Epithelial cell of prostate (primary cell): ENCODE results near the gene GRID1.

ENCODE experiments used
- DNase-seq: peaks from one replicate; pipeline ENCODE4 v3.0.0-alpha.2; 2011; ENCODE audit warnings: low read depth, low spot score
- H3K27ac ChIP-seq: fragments of 450-650 bp; 2 replicates; pipeline ENCODE4 v1.5.1; 2017; ENCODE audit warnings: mild to moderate bottlenecking

GRID1 gene

DNA sequence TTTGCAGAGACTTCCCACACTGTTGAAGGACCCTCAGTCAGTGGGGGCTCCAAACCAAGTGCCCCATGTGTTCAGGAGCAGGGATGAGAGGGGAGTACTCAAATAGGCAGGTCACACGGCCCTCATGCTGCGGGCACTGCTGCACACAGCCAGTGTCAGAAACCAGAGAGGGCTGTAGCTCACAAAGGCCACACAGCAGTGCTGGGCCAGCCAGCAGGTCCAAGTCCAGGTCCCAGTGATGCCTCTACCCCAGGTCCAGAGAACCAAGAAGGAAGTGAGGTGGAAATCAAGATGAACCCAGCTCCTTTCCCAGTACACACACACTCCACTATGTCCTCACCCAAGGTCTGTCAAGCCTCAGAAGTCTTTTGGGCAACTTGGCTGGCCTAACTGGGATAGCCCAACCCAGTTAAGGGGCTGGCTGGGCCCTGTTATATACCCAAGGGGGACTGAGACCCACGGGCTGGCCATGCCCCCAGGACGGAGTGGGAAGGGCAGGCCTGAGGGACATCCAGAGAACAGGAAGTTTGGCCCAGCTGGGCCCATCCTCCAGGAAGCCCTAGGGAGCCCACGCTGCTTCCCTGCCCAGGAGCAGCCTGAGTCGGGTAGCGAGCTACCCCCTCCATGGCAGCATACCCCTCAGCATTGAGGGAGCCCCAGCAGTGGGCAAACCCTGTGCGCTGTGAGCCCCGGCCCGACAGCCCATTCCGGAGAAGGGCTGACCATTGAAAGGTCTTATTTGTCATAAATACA is 24.3 kb downstream of the GRID1 start:
- no peak overlapping the region for H3K27ac ChIP-seq
- DNase-seq, result no peak

DNA sequence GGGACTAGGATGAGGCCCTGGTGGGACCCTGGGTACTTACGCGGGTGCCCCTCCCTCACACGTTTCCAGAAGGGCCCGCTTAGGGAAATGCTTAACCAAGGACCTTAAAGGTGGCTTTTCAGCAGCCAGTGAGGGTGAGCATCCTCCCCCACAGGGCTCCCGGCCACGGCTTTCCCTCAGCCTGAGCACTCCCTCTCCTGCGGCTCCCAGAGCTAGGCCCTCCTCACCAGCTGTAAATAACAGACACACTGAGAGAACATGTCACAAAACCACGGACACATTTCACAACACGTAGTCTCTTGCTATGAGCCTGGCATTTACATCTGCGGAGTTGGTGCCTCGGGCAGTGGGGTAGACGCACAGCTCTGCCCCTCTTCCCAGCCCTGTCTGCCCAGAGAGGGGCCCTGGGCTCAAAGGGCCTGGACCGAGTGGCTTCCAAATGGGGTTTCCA is 25.2 kb downstream of the GRID1 start:
- DNase-seq, result no peak
- no peak overlapping the region for H3K27ac ChIP-seq

DNA sequence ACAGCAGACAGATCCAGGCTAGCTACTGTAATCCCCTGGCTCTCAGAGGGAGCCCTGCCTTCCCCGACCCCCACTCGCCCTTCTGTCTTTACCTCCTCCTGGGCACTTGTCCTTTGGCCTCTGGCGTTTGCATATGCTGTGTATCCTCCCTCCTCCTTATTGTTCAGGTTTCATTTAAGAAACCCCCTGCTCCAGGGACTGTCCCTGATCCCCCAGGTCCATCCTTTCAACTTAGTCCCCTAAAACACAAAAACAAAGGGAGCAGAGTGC is 25.7 kb downstream of the GRID1 start:
- no peak overlapping the region for H3K27ac ChIP-seq
- DNase-seq, result no peak

DNA sequence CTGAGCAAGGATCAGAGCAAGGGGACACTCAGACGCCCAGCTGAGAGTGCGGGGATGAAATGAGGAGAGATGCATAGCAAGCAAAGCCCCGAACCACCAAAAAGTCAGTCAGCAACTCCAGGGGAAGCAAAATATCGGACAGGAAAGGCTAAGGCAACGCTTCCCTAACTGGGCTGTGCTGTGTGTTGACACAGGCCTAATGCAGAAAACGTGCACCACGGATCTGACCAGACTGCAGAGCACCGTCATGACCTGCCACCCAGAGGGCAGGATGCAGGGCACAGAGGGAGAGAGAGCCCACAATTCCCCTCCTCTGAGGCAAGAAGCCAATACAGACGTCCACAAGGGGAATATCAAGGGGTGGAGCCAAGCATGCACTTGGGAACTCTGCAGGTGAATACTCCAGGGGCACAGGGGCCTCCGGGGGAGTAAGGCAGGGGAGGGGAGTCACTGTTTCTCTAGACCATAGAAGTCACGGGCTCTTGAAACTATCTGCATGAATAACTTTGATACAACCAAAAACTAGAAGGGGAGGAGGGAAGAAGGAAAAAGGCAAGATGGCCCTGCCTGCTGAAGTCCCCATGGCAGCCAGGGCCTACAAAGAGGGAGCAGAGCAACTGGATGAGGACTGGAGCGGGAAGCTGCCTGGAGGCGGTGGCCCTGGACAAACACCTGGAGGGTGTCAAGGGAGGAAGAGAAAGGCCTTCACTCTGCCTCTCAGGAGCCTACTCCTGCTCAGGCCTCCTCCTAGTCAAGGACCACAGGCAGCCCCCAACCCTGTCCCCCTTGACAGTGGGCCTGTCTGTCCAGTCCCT is 26.2 kb downstream of the GRID1 start:
- no peak overlapping the region for H3K27ac ChIP-seq
- no peak for DNase-seq

DNA sequence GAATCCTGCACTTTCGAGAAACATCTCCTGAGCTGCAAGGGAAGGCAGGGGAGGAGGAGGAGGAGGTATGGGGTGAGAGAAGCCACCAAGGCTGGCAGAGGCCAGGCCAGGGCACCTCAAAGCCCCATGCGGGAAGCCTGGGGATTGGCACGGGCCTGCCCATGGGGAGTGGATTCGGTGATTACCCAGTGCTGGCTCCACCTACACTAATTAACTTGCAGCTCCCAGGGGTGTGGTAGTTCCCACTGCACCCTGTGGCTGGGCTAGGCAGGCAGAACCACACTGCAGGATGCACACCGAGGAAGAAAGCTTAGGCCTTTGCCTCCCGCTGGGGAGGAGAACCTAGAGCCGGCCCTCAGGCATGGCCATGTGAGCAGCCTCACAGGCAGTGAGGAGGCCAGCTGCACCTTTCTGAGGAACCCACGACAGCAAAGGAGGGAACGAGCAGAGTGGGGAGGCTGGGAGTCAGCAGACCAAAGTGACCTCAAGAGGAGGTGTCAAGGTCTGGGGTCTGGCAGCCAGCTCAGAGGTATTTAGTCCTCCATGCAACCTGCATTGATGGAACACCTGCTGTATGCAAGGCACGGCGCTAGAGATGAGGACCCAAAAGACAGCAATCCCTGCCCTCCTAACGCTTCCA is 27.2 kb downstream of the GRID1 start:
- no peak for DNase-seq
- H3K27ac ChIP-seq, result no peak overlapping the region

DNA sequence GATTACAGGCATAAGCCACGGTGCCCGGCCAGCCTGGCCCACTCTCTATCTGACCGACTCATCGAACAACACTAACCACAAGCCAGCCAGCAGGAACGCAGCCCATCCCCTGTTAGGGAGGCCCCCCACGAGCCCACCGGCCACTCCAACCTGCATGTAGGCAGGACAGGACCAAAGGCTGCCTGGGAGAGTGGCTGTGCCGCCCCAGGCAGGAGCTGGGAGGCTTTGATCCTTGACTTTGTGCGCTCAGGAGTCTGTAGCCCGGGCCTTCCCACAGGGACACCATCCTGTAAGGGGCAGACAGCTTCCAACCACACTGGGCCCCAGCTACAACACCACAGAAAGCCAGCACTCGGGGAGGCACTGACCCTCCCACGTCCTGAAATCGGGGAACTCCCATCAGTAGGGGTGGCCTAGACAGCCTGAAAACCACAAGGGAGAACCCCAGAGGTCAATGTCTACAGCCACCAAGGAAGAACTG is 29.4 kb downstream of the GRID1 start:
- no peak for DNase-seq
- no peak overlapping the region for H3K27ac ChIP-seq

DNA sequence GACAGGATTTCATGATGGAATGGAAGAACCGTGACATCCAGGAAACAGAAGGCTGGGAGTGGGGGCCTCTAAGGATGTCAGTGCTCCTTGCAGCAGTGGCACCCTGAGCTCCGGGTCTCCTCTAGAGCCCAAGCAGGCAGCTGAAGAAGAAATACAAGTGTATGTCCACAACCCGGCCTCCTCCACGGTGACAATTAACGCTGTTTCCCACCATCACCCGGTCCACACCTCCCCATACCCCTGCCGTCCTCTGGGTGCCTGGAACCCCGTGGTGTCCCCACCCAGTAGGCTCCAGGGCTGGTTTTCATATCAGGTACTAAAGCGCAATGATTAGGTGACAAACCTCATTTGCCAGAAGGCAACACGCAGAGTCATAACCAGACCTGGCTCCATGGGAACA is 30.3 kb downstream of the GRID1 start:
- DNase-seq, result no peak
- no peak overlapping the region for H3K27ac ChIP-seq

DNA sequence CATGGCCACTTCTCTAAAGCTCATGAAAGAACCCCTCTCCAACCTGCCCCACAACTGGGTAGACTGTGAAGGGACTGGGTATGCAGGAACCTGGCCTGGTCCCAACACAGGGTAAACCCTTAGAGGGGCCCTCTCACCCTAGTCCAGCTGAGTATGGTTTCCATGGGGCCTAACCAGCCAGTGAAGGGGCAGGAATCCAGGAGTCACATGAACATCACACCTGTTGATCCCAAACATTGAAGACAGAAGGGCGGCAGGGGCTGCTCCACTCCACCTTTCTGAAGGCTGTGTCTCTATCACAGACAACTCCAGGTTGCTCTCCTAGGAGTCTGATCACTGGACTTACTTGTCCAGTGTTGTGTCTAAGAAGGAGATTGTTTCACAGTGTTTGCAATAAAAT is 30.8 kb downstream of the GRID1 start:
- no peak for DNase-seq
- H3K27ac ChIP-seq, result no peak overlapping the region

DNA sequence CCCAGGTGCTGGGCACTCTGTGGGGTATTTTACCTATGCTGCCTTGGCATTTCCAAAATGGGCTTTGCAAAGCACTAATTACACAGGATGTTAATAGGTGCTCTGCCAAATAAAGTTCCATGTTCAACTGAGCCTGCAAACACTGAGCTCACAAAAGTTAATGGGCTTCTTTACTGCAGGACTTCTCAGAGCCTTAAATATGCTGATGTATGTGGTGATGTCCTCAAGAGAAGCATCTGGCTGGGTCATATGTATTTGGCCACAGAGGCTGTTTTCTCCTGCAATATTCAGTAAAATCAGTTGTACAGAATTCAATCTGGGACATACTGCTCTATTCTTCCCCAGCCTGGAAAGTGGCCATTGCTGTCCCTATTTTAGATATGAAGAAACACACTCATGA is 31.3 kb downstream of the GRID1 start:
- DNase-seq, result no peak
- H3K27ac ChIP-seq, result no peak overlapping the region

DNA sequence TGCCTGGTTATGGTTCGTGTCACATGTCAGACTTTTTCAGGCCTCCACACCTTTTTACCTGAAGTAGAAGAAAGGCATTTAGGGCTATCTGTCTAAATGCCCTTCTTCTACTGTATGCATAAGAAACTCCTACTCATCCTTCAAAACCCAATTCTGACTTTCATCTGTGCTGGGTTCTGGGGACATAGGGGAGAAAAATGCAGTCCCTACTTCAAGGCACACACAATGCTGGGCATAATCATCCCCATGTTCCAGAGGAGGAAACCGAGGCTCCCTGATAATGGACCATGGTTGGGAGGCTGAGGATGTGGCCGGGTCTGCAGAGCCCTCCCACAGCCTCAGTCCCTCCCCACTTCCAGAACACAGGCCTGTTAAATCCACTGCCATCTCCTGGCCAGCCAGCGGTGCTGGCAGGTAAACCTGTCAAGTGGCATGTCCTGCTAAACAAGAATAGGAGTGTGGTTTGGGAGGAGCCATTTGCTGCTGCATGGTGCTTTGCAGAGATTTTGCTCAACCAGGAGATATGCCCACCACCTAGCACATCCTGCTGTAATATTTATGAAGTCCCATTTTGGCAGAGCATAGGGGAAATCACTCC is 32.0 kb downstream of the GRID1 start:
- H3K27ac ChIP-seq, result no peak overlapping the region
- peak; percentile 14 for DNase-seq

DNA sequence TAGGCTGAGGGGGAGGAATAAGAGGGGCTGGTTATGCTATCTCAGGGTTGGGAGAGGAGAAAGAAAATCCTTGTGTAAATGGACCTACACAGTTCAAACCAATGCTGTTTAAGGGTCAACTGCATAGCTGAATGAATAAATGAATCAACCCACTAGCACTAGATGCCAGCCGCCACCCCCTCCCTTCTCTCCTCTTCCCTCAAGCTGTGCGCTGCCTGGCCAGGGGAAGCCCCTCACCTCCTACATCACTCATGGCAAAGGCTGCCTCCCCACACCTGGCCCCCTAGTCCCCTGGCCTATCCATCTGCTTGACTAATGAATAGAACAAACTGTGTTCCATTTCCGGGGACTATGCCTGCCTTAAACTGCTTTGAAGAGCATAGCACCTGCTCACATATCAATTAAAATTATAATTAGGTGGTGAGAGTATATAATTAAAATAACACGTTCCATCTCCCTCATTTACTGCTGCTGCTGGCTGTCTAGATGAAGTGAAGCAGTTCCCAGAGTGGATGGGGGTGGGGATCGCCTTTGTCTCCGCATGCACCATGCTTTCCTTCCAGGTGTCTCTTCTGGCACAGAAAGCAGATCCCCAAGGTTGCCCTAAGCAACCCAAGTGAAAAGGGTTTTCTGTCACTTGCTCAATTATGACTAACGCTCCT is 32.6 kb downstream of the GRID1 start:
- DNase-seq, result no peak
- H3K27ac ChIP-seq, result no peak overlapping the region

DNA sequence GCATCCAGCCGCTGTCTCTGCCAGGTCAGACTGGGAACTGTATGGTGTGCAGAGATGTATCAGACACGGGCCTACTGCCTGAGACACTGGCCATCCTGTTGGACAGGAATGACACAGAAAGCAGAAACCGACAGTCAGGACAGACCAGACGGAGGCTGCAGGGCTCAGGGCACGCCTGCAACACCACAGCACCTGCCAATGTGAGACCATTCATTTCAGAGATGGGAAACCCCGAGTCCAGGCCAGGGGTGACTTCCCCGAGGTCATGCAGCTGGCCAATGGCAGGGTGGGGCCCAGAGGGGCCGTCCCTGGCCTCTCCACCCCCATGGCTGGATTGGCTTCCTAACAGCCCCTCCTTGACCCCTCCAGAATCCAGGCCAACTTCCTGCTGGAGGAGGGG is 34.7 kb downstream of the GRID1 start:
- no peak overlapping the region for H3K27ac ChIP-seq
- DNase-seq, result no peak

DNA sequence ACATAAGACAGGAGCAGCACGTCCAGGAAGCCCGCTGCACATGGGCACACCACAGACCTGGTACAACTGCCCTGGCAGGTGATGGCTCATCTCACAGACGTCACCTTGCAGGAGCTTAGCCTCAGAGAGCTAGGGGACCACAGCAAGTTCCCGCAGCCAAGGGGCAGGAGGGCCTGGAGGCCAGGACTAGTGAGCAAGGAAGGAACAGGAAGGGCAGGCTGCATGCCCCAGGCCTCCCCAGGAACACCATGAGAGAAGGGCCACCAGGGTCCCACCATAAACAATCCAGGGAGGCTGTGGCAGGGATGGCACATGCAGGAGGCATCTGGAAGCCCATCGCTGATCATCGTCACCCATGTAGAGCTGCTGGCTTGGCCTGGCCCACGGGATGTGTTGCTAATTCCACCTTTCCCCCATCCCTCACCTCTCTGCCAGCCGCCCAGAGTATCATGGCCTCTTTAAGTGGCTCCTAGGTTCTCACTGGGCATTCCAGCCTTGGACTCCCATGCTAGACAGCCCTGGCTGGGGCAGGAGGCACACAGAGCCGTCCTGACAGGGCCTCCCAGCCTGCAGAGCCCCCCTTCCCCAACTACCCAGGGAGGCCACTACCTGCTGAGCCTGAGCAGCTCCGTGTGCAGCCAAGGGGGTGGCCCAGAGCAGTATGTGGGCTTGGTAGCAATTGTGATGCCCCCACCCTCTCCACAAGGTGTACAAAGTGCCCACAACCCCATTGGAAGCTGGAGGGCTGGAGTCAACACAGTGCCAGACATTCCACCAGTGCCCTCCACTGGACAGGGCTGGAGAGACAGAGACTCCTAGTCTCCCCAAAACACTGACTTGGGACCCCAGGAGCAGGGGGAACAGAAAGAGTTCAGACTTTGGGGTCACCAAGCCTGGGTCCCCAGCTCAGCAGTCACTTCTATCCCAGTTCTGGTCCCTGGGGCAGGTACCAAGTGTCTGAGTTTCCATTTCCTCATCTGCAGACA is 35.5 kb downstream of the GRID1 start:
- no peak overlapping the region for H3K27ac ChIP-seq
- DNase-seq, result no peak

DNA sequence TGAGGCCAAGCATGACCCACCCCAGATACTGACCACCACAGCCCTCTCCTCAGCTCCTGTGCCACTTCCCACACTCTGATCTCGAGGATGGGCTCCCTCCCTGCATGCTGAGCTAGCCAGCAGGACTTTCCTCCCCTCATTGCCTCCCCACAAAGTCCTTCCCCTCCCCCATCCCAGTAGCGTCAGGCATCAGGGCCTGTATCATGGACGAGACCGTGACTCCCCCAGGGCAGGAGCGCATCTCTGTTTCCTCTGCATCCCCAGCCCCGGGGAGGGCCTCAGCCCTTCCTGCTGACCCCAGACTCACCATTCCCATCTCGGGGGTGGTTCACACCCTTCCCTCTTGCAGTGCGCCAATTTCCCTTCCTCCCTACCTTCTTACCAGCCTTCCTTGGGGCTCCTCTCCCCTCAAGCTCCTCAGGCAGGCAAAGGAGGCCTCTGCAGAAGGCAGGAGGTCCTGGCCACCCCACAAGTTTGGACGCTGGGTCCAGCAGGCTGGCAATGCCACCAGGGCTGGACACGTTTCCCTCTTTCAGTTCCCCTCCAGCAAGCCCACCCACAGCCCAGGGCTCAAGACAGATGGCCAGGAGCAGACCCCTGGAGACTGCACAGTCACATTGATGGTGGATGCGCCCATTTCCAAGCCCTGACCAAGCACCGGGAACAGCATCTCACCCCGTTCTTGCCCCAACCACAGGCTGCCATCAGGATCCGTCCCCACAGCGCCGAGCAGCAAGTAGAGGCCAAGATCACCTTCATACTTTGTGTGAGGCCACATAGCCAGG is 36.5 kb downstream of the GRID1 start:
- no peak for DNase-seq
- no peak overlapping the region for H3K27ac ChIP-seq

DNA sequence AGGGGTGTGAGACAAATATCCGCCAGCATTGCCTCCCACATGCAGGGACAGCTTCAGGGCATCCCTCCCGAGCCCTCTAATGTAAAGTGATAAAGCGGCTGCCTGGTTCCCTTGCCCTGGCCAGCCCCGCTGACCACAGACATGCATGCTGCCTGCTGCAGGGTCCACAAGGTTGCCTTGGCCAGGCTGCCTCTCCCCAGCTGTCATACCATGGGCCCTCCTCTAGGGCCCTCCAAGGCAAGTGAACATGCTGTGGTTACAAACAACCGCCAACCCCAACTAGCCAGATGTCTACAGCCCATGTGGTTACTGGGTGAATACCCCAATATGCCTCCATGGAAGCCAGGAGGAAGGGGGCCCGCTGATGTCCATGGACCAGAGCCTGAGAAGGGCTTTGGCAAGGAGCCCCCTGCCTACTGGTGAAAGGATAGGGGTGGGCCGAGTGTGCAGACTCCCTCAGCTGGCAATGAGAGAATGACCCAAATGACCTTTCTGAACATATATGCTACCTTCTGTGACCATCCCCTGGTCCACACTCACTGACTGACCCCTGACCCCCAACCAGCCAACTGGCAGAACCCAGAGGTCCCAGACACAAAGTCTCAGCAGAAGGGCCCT is 37.4 kb downstream of the GRID1 start:
- no peak for DNase-seq
- H3K27ac ChIP-seq, result no peak overlapping the region

DNA sequence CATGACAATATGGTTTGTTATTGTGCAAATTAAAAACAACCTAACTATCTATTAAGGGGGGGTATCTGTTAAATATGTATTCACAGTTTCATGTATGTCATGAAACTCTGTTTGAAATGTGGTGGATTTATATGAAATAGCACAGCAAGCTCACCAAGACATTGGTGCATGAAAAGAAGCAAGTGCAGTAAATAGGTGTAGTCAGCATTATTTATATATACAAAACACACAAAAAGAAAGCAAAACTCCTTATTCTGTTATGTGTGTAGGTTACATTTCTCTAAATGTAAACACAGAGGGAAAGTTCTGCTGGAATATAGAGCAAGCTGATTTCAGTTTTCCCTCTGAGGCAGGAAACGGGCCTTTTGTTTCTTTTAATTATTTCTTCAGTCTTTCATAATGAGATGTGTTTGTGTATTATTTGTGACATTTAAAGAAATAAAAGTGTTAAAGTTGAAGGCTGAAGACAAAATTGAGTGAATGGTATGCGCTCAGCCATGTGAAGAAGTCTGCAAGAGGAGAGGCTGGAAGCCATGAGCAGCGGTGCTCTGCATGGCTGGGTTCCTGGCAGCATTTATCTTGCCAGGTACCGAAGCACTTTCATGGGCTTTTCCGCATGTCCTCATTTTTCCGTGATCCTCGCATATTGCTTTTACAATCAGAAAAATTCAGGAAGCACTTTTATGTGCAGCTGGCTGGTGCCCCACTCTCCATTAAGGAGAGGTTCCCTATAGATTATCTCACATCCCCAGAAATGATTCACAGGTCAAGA is 38.5 kb downstream of the GRID1 start:
- DNase-seq, result no peak
- no peak overlapping the region for H3K27ac ChIP-seq

DNA sequence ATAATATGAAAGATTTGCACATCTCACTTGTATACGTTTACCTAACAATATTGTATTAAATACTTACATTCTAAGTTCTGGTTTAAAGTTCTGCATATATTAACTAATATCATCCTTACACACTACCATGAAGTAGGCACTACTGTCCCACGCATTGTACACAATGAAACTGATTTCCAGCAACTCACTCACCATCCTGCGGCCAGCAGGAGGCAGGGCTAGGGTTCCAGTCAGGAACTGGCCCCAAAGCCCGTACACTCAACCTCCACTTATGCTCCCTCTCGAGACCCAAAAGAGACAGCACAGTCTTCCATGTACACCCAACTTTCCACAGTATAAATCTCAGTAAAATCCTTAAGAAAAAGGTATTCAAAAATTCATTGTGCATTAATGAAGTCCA is 41.4 kb downstream of the GRID1 start:
- H3K27ac ChIP-seq, result no peak overlapping the region
- DNase-seq, result no peak
